ENCODE measurements around the gene SIDT2. TPM values are rescaled to one million over a fixed set of nuclear protein-coding genes. Genes with fewer than 3 reads are reported as not detected.

The SIDT2 gene
- total and polyA plus RNA-seq, 2 donors (not counting 3 experiments of a cell fraction or from before 2014, with no cell fraction given): 28.7 to 34.5 TPM

GRCh38 chr11:117204283-117205080 lies 25.9 kb downstream of the SIDT2 start:
- CTCF ChIA-PET: no interaction called here
- dilution Hi-C loops (cut with MboI; ENCODE audit: extremely low pct_ligation_motif_present, low sequenced_read_pairs): no loop called here
- Histone ChIP-seq H3K9me1 (replicated peaks; ENCODE audit: control insufficient read depth, extremely low read depth, insufficient read depth, low read length) (no peaks in the 10 kb centered on the region), H3K4me2 (ENCODE audit: insufficient read depth, low read length) (no peak overlapping the region), H3K27ac (ENCODE audit: insufficient read depth, low read depth, low read length) (no peak overlapping the region), H3K4me3 (replicated peaks in 1 of 3; ENCODE audit: insufficient read depth in 1 of 3, low read depth in 1 of 3, low read length in 3 of 3) (no peak overlapping the region), H3K4me1 (ENCODE audit: control insufficient read depth, extremely low read depth, insufficient read depth, low read length) (peaks cover under 1% of the 10 kb centered on the region), H3K27me3 (ENCODE audit: control insufficient read depth in 2 of 2, insufficient read depth in 2 of 2, low read length in 2 of 2) (no peaks in the 10 kb centered on the region), H2AFZ (ENCODE audit: low read depth, low read length) (no peak overlapping the region), H4K20me1 (replicated peaks; ENCODE audit: control insufficient read depth, extremely low read depth, insufficient read depth, low read length) (no peaks in the 10 kb centered on the region), H3K36me3 (ENCODE audit: control insufficient read depth in 2 of 2, extremely low read depth in 1 of 2, insufficient read depth in 2 of 2, low read length in 2 of 2) (peaks cover 0 to 4% of the 10 kb centered on the region in 2 experiments), H3K9ac (replicated peaks; ENCODE audit: extremely low read depth, insufficient read depth, low read length) (no peak overlapping the region), H3K79me2 (ENCODE audit: control insufficient read depth, insufficient read depth, low read length) (no peaks in the 10 kb centered on the region), H3K9me3 (replicated peaks; ENCODE audit: control insufficient read depth, insufficient read depth, low read length) (no peaks in the 10 kb centered on the region)
- POLR2A ChIA-PET: no interaction called here
- FAIRE-seq: no peak
- no peak for DNase-seq (ENCODE audit: low read depth, low spot score)
- intact Hi-C loops (cut with micrococcal nuclease): loop anchor here (5.0 kb wide), 1 partner anchor 72 kb away; no protein-coding TSS in a partner anchor
- TF ChIP-seq FOS (IDR thresholded peaks at IDR 0.05; ENCODE audit: borderline replicate concordance, insufficient read depth, low read length) (no peak), GATA2 (IDR thresholded peaks at IDR 0.05; ENCODE audit: insufficient read depth, insufficient read length, low read depth, low read length) (no peak), JUN (IDR thresholded peaks at IDR 0.05; ENCODE audit: borderline replicate concordance, insufficient read depth, insufficient read length, low read depth) (no peak), CTCF (IDR thresholded peaks at IDR 0.05; ENCODE audit: extremely low read depth in 1 of 2, insufficient read depth in 1 of 2, low read depth in 1 of 2, low read length in 2 of 2) (no peak), EZH2 (IDR thresholded peaks at IDR 0.05; ENCODE audit: borderline replicate concordance, low read depth, low read length, severe bottlenecking) (no peak), MAX (IDR thresholded peaks at IDR 0.05; ENCODE audit: insufficient read depth, insufficient read length) (no peak), POLR2AphosphoS5 (IDR thresholded peaks at IDR 0.05; ENCODE audit: insufficient read depth, low read depth, low read length) (no peak), POLR2A (IDR thresholded peaks at IDR 0.05; ENCODE audit: low read depth, low read length) (no peak), MYC (IDR thresholded peaks at IDR 0.05; ENCODE audit: low read depth, low read length) (no peak)
- BruUV-seq (replicated peaks): no TSS peak

Data from endothelial cell of umbilical vein (primary cell).